NCI-H748 (cell line): ENCODE results near the gene WFS1.

Experiments used
- DNase-seq: peaks from one replicate; lab custom pipeline; 2025; ENCODE audit not compliant: unreplicated experiment; lab: John Stamatoyannopoulos, UW

WFS1 gene

DNA sequence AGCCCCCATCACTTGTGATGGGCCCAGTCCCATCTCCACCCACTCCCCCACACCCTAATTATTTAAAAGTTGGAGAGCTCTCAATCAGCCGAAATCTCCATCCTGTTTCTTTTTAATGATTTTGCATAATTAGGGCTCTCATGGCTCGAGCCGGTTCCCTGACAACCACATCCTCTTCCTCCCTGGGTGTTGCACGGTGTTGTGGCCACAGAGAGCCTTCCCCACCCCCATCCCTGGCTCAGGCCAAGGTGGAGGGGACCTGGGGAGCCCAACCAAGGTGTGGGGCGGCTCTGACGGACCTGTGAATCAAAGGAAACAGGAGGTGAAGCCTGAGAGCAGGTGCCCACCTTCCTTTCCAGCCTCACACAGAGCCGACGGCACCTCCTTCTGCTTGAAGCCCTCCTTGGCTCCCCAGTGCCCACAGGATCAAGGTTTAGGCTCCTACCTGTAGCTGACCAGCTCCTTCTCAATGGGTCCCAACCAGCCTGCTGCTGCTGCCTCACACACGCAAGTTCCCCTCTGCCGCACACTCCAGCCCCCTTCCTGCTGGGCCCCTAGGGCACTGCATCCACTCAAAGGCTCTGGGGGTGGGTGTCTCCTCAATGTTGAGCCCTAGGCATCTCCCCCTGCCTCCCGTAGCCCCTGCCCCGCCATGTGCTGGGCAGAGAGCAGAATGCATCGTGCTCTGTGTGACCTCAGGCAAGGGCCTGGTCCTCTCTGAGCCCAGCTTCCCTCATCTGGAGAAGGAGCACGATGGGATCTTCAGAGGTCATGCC, 68.7 kb downstream of the WFS1 start:
- no peak for DNase-seq

- no peak for DNase-seq
Observed at GRCh38 chr4:6338951-6339817, 69.5 kb downstream of the WFS1 start.

DNA sequence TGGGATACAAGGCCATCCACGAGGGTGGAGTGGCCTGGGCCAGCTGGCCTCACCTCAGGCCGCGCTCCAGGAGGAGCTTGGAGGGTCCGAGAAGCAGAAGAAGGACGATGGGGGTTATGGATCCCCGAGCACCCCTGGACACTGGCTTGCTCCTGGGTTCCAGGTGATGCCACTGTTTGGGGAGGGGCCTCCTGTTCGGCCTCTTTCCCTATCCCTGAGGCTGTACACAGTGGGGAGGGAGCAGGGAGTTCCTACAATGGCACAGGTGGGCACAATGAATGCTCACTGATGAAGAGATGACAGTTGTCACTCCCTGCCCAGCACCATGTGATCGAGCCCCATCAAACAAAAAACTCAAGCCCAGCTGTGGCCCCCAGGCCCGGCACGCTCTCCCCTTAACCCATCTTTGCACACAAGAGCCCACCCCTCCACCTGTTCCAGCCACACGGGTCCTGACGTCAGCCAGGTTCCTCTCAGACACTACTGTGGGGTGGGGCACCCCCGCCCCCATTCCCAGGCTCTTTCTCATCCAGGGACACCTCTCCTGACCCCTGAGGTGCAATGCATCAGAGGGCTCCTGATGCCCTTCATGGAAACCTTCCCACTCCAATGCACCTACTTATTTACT, 70.3 kb downstream of the WFS1 start:
- no peak for DNase-seq

- DNase-seq, result no peak
Observed at GRCh38 chr4:6340446-6341015, 70.9 kb downstream of the WFS1 start.

DNA sequence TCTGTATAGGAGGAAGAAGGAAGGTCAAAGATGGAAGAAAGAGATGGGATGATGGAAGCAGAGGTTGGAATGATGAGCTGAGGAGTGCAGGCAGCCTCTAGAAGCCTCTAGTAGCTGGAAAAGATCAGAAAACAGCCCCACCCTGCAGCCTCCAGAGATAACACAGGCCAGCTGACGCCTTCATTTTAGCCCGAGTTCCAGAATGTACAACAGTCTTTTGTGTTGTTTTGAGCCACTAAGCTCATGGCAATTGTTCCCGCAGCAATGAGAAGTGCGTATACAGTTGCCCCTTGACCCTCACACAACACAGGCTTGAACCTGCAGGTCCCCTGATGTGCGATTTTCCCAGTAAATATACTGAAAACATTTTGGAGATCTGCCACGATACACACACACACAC, 72.0 kb downstream of the WFS1 start:
- peak; percentile 32 for DNase-seq

GRCh38 chr4:6342530-6343293, 73.1 kb downstream of the WFS1 start:
- peak; percentile 73 for DNase-seq

DNA sequence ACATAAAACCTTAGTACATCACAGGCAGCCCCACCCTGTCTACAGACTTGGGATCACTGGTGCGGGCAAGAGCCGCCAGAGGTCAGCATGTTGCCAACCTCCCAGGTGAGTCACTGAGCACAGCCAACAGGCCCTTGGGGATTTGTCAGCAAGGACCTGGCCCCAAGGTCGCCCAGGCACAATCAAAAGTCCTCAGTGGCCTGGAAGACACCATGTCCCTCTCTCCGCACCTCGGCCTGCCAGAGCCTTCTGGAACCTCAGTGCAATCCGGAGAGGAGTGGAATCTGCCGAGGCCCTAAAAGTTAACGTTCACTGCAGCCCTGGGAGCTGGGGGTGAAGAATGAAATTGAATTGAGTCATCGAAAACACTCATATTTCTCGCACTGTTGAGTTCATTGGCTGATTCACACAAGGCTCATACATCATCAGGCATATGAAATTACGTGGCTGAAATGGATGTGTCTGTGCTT, 74.3 kb downstream of the WFS1 start:
- DNase-seq, result no peak

DNA sequence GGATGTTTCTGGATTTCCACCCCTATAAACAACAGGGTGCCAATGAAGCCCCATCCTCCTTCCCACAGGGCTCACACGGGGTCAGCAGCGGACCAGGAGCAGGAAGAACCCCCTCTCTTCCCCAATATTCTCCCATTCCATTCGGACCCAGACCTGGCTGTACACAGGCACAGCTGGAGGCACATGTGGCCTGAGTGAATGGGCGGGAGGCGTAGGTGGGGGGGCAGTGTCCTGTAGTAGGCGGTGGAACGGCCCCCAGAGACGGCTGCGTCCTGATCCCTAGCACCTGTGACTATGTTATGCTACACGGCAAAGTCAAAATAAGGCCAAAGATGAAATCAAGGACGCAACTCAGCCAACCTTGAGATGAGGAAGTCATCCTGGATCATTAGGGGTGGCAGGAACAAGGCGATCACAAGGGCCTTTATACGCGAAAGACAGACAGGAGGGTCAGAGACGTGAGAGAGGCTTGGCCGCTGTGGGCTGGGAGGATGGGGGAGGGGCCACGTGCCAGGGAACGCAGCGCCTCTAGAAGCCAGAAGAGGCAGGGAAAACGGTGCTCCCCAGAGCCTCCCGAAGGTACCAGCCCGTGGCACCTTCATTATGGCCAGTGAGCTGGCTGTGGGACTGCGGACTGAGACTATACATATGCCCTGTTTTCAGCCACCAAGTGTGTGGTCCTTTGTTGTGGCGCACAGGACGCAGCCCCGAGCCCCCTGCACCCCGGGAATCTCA, 75.6 kb downstream of the WFS1 start:
- DNase-seq, result no peak

GRCh38 chr4:6345866-6346265, 76.2 kb downstream of the WFS1 start:
- no peak for DNase-seq

- DNase-seq, result no peak
Observed at GRCh38 chr4:6346373-6347110, 76.9 kb downstream of the WFS1 start.

DNA sequence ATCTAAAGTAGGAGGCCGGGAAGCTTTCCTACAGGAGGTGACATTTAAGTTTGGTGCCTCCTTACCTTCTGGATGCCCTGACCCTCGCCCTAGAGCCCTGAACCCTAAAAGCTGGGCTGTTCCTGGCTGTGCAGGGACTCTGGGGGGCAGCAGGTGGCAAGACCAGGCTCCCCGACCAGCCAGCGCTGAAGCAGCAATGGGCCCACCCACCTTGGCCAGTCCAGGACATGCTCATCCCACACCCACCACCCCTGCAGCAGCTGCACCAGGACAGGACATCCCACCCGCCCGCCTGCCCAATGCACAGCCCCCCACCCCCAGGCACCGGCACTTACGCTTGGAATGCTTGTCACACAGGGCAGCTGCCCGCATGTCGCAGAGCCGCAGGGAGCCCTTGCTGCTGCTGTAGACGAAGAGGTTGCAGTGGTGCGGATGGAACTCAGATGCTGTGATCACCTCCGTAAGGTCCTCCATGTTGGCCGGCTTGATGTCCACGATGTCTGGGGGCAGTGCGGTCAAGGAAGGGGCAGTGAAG, 77.9 kb downstream of the WFS1 start:
- DNase-seq, result no peak

DNA sequence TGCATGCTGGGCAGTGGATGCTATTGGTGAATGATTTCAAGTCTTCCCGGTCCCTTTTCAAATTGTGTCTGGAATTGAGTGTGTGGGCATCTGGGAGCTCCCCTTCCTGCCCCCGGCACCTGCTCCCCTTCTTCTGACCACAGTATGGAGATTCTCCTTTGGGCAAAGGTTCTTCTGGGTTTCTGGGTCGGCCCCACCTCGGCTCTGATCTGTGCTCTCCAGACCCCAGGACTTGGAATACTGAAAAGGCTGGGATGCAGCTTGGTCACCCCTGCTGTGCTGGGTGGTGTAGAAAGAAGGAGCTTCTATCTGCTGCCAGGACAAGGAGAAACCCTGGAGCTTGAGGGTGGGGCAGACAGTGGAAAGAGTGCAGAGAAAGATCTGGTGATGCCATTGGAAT, 78.8 kb downstream of the WFS1 start:
- DNase-seq, result no peak

DNA sequence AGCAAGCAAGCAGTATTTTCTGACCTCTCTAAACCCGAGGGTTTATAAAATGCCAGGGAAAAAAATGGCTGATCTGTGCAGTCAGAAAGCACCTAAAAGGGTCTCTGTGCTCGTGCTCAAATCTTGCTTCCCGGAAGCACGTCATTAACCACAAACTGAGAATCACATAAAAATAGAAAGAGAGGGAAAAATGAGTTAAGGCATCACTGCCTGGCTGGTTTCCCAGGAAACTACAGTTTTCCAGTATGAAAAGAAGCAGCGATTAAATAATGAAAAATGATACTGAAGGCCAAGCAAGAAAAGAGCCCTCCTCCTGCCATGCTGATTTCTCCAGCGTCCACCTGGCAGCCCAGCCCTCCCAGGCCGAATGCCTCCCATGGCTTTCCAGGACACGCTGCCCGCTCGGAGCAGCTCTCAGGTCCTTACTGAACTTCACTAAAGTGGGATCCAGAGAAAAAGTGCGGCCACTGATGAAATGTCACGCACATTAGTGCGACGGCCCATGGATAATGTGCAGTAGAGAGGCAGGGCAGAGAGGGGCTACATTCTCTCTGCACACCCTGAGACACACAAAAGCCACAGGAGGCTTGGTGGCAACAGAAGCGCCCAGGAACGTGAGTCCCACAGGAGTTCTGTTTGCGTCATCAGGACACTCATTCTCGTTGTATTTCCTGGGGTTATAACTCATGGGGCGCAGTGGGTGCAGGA, 80.4 kb downstream of the WFS1 start:
- DNase-seq, result no peak

GRCh38 chr4:6350646-6351045, 81.0 kb downstream of the WFS1 start:
- DNase-seq, result no peak

DNA sequence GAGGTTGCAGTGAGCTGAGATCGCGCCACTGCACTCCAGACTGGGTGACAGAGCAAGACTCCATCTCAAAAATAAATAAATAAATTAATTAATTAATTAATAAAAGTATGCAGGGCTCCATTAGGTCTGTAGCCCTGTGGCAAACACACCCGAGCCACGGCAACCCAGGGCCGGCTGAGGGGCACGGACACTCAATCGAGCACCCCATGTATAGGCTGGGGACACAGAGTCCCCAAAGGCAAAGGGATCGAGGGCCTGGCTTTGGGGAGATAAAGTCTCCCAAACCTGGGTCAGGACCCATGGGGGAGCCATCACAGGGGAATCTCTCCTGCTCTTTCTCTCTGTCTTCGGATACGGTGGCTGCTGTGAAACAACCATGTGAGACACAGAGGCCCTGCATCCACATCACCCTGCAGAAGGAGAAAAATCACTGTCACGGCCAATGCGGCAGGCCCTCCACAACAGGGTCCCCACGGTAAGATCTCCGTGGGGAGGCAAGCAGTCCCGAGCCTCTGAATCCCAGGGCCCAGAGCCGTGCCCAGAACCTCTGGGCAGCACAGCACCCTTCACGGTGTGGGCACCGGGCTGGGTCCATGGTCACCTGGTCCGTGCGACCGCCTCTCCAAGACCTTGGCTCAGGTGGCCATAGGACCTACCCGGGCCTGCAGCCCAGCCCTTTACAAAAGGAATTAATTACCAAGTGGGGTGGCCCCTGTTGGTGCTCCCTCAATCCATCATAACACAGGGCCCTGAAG, 81.8 kb downstream of the WFS1 start:
- DNase-seq, result no peak

GRCh38 chr4:6352031-6352692, 82.5 kb downstream of the WFS1 start:
- no peak for DNase-seq
